Measurements from ENCODE around the gene CIC.

Gene CIC

GRCh38 chr19:42286349-42287016 is 17.4 kb downstream of the CIC start:
- in situ Hi-C loops (cut with HindIII; ENCODE audit: low sequenced_read_pairs) = no loop called here

GRCh38 chr19:42287017-42287826 is 18.2 kb downstream of the CIC start:
- in situ Hi-C loops (cut with HindIII; ENCODE audit: low sequenced_read_pairs) = no loop called here

GRCh38 chr19:42287827-42288107 is 18.7 kb downstream of the CIC start:
- in situ Hi-C loops (cut with HindIII; ENCODE audit: low sequenced_read_pairs) = no loop called here

GRCh38 chr19:42288387-42288786 is 19.3 kb downstream of the CIC start:
- in situ Hi-C loops (cut with HindIII; ENCODE audit: low sequenced_read_pairs) = no loop called here

DNA sequence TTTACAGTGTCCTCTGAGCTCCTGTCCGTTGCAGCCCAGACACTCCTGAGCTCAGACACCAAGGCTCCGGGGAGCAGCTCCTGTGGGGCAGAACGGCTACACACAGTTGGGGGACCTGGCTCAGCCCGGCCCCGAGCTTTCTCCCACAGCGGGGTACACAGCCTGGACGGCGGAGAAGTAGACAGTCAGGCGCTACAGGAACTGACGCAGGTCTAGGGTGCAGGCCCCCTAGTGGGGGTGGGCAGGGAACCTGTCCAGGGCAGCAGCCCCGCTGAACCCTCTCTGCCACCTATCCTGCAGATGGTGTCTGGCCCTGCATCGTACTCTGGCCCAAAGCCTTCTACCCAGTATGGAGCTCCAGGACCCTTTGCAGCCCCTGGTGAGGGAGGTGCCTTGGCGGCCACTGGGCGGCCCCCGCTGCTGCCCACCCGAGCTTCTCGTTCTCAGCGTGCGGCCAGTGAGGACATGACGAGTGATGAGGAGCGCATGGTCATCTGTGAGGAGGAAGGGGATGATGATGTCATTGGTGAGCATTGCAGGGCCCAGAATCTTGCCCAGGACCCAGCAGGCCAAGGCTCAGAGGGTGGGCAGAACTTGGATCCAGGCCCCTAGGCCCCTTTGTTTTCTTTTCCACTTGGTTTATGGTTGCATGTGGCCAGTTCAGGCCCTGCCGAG is 20.0 kb downstream of the CIC start:
- in situ Hi-C loops (cut with HindIII; ENCODE audit: low sequenced_read_pairs) = no loop called here

DNA sequence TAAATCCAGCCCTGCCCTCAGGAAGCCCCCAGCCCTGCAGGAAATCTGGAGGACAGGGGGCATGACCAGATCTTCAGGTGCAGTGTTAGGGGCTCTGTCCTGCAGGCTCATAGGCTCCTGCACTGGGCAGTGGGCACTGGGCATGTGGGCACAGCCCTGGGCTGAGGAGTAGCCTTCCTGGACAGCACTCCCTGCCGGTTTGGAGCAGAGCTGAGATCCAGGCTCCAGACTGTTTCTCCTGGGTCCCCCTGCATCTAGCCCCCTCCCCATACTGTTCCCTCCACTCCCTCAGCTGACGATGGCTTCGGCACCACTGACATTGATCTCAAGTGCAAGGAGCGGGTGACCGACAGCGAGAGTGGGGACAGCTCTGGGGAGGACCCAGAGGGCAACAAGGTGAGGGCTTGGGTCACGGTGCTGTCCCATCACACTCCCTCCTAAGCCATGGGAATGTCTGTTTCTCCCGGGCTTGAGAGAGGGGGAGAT is 20.5 kb downstream of the CIC start:
- in situ Hi-C loops (cut with HindIII; ENCODE audit: low sequenced_read_pairs) = no loop called here

DNA sequence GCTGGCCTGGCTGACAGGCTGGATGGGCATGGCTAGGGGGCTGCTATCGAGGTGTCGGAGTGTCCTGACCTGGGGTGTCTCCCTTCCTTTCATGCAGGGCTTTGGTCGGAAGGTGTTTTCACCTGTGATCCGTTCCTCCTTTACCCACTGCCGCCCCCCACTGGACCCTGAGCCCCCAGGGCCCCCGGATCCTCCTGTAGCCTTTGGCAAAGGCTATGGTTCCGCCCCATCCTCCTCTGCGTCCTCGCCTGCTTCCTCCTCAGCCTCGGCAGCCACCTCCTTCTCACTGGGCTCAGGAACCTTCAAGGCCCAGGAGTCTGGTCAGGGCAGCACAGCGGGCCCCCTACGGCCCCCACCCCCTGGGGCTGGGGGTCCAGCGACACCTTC is 21.1 kb downstream of the CIC start:
- in situ Hi-C loops (cut with HindIII; ENCODE audit: low sequenced_read_pairs) = no loop called here

GRCh38 chr19:42290523-42291434 is 21.7 kb downstream of the CIC start:
- in situ Hi-C loops (cut with HindIII; ENCODE audit: low sequenced_read_pairs) = no loop called here

GRCh38 chr19:42291435-42291810 is 22.4 kb downstream of the CIC start:
- in situ Hi-C loops (cut with HindIII; ENCODE audit: low sequenced_read_pairs) = no loop called here

DNA sequence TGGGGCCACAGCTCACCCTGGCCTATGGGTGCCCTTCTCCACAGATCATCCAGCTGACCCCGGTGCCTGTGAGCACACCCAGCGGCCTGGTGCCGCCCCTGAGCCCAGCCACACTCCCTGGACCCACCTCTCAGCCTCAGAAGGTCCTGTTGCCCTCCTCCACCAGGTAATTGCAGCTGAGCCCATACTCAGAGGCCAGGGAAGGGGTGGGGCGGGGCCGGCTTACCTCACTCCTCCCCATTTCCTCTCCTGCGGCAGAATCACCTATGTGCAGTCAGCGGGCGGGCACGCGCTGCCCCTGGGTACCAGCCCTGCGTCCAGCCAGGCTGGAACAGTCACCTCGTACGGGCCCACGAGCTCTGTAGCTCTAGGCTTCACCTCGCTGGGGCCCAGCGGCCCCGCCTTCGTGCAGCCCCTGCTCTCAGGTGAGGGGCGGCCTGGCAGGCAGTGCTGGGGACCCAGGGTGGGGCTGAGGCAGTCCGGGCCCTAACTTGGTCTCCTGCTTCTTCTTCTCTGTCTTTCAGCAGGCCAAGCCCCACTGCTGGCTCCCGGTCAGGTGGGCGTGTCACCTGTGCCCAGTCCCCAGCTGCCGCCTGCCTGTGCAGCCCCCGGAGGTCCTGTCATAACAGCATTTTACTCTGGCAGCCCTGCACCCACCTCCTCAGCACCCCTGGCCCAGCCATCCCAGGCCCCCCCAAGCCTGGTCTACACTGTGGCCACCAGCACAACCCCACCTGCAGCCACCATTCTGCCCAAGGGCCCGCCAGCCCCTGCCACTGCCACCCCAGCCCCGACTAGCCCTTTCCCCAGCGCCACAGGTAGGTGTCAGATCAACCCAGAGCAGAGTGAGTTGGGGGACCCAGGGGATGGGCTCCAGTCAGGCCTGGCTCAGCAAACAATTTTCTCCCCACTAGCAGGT is 23.2 kb downstream of the CIC start:
- in situ Hi-C loops (cut with HindIII; ENCODE audit: low sequenced_read_pairs) = no loop called here

DNA sequence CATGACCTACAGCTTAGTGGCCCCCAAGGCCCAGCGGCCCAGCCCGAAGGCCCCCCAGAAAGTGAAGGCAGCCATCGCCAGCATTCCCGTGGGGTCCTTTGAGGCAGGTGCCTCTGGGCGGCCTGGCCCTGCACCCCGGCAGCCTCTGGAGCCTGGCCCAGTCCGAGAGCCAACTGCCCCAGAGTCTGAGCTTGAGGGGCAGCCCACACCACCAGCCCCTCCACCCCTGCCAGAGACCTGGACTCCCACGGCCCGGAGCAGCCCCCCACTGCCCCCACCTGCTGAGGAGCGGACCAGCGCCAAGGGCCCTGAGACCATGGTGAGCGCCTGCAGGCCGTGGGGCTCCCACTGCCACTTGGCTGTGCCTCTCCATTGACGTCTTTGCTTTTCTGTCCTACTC is 23.9 kb downstream of the CIC start:
- in situ Hi-C loops (cut with HindIII; ENCODE audit: low sequenced_read_pairs) = no loop called here

- in situ Hi-C loops (cut with HindIII; ENCODE audit: low sequenced_read_pairs) = no loop called here
Observed at GRCh38 chr19:42293540-42293939, 24.5 kb downstream of the CIC start.

GRCh38 chr19:42293948-42294347 is 24.9 kb downstream of the CIC start:
- in situ Hi-C loops (cut with HindIII; ENCODE audit: low sequenced_read_pairs) = no loop called here

- in situ Hi-C loops (cut with HindIII; ENCODE audit: low sequenced_read_pairs) = no loop called here
Observed at GRCh38 chr19:42294471-42295137, 25.6 kb downstream of the CIC start.

DNA sequence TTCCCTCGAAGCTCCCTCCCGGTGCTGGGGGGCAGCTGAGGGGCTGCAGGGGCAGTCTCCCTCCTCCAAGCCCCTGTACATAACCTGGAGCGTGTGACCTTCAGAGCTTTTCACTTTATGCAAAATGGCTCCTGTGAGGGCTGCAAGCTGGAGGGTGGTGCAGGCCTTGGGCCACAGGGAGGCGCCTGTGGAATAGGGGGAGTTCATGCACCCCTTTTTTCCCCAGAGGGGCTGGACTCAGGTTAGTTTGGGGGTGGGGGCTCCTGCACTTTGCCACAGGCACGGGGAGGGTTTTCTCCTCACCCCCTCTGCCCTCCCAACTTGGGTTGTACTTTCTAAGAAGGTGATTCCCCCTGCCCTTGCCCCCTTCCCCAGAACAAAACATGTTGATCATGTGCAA is 26.3 kb downstream of the CIC start:
- in situ Hi-C loops (cut with HindIII; ENCODE audit: low sequenced_read_pairs) = no loop called here

GRCh38 chr19:42295831-42296525 is 26.9 kb downstream of the CIC start:
- in situ Hi-C loops (cut with HindIII; ENCODE audit: low sequenced_read_pairs) = no loop called here

DNA sequence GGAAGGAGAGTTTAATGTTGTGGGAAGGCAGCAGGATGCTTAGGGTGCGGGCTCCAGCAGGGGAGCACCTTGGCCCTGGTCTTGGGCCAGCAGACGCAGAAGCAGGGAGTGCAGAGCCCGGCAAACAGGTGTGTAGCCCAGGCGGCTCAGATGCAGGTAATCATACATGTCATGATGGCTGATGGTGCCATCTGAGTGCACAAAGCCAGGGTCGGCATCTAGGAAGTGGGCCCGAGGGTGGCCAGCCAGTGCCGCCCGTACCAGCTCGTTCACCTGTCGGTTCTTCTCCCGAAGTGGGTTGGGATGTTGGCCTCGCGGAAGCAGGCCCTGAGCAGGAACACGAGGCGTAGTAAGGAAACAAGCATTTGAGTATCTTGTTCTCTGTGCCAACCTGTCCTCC is 28.0 kb downstream of the CIC start:
- in situ Hi-C loops (cut with HindIII; ENCODE audit: low sequenced_read_pairs) = no loop called here

- in situ Hi-C loops (cut with HindIII; ENCODE audit: low sequenced_read_pairs) = no loop called here
Observed at GRCh38 chr19:42301646-42302203, 32.7 kb downstream of the CIC start, which contains the start of gene PRR19. TSS of gene PRR19 (plus strand) at chr19:42302132. CDS start at chr19:42309585, 7,453 bp downstream.

DNA sequence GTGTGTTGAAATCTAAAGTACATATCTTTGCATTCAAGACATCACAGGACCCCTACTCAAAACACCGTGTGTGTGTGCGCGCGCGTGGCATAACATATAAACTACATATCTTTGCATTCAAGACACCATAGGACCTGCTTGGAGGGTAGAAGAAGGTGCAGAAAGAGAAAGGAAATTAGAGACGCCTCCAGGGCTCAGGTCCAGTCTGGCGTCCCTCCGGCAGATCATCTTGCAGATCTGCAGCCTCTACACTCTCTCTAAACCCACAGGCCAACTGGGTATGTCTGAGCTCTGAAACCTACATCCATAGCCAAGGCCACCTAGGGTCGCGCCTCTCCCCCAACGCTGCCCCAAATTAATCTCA is 34.0 kb downstream of the CIC start:
- in situ Hi-C loops (cut with HindIII; ENCODE audit: low sequenced_read_pairs) = no loop called here

Data from DLD1 (cell line).